ENCODE data around the gene IFIT1B. TPM values are rescaled to one million over a fixed set of nuclear protein-coding genes. Genes with fewer than 3 reads are reported as not detected.

The IFIT1B gene
- total RNA-seq, 1 experiment from 2014 or later = not detected

DNA sequence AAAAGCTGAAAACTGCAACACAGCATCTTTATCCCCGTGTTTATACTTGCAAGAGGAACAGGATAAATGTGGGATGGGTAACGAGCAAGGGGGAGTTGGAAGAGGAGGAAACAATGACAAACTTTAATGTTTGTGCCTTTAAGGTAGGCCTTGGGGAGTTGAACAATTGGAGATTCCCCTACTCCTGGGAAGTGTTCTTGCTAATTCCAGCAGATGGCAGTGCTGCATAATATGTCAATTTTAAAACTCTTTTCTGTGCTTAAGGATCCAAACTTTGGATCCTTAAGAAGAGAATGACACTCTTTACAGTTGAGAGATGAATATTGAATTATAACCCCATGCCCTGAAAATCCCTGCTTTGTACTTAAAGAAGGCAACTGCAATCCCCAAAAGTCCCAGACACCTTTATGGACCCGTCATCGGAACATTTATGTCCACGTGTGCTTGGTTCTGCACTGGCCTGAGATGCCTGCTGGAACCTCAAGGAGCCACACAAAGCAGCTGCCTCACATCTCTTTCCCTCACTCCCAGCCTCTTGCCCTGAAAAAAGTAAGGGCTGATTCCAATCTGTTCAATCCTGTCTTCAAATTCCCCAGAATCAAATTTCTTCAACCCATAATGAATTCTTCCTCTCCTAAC lies 48.5 kb downstream of the IFIT1B start:
- ATAC-seq (peak; percentile 87), DNase-seq (ENCODE audit: low read depth, low spot score) (no peak)
- POLR2A ChIA-PET = no interaction called here
- peak overlapping the region; percentile 24 for H2AFZ ChIP-seq (ENCODE audit: low read depth, low read length, poor library complexity, severe bottlenecking)
- no peak overlapping the region for H3K4me2 ChIP-seq (ENCODE audit: low read length)
- H3K4me1 ChIP-seq (ENCODE audit: control insufficient read depth in 1 of 2, insufficient read depth in 2 of 2, low read length in 2 of 2) = peaks cover 0 to 14% of the 10 kb centered on the region in 2 experiments; a peak in 2 of 4 replicates
- no peaks in the 10 kb centered on the region for H3K9me3 ChIP-seq (ENCODE audit: control insufficient read depth in 1 of 2, insufficient read depth in 1 of 2, low read depth in 1 of 2, low read length in 2 of 2)
- no TSS peak for BruUV-seq (replicated peaks)
- RAD21 ChIA-PET (ENCODE audit: low non-redundant PET in 1 of 2, low total read pairs in 2 of 2, uncharacterized antibody in 2 of 2, unreplicated experiment in 2 of 2) = no interaction called here
- no peak overlapping the region for H3K4me3 ChIP-seq (replicated peaks in 1 of 2; ENCODE audit: low read depth in 1 of 2, low read length in 2 of 2)
- no peaks in the 10 kb centered on the region for H3K27me3 ChIP-seq (ENCODE audit: insufficient read depth, low read length)
- intact Hi-C loops (cut with micrococcal nuclease) = loop anchor here (1.0 to 5.0 kb wide), 5 partner anchors 138 to 1436 kb away; no protein-coding TSS in a partner anchor
- CTCF ChIA-PET = no interaction called here
- no peak overlapping the region for H3K9ac ChIP-seq (ENCODE audit: low read length)
- H3K36me3 ChIP-seq (ENCODE audit: control insufficient read depth in 1 of 2, insufficient read depth in 2 of 2, low read length in 2 of 2) = no peaks in the 10 kb centered on the region
- H3K9me2 ChIP-seq (ENCODE audit: insufficient read depth) = no peaks in the 10 kb centered on the region
- TF ChIP-seq, protein P1, sequence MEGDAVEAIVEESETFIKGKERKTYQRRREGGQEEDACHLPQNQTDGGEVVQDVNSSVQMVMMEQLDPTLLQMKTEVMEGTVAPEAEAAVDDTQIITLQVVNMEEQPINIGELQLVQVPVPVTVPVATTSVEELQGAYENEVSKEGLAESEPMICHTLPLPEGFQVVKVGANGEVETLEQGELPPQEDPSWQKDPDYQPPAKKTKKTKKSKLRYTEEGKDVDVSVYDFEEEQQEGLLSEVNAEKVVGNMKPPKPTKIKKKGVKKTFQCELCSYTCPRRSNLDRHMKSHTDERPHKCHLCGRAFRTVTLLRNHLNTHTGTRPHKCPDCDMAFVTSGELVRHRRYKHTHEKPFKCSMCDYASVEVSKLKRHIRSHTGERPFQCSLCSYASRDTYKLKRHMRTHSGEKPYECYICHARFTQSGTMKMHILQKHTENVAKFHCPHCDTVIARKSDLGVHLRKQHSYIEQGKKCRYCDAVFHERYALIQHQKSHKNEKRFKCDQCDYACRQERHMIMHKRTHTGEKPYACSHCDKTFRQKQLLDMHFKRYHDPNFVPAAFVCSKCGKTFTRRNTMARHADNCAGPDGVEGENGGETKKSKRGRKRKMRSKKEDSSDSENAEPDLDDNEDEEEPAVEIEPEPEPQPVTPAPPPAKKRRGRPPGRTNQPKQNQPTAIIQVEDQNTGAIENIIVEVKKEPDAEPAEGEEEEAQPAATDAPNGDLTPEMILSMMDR (IDR thresholded peaks at IDR 0.05 in 2 of 3, conservative IDR thresholded peaks at IDR 0.05 in 1 of 3; ENCODE audit: borderline replicate concordance in 1 of 3, insufficient read depth in 1 of 3, low read depth in 2 of 3, low read length in 2 of 3) = peak; percentile 69 to 83 (median 80)
- no peak for TF ChIP-seq SP1 (IDR thresholded peaks at IDR 0.05; ENCODE audit: low read depth)
- TF ChIP-seq RAD21 (IDR thresholded peaks at IDR 0.05; ENCODE audit: low read depth) = peak; percentile 91
- H3K79me2 ChIP-seq (ENCODE audit: insufficient read depth, low read length) = no peaks in the 10 kb centered on the region
- H3K27ac ChIP-seq (ENCODE audit: low read depth, low read length) = no peak overlapping the region
- no peaks in the 10 kb centered on the region for H4K20me1 ChIP-seq (ENCODE audit: insufficient read depth)

DNA sequence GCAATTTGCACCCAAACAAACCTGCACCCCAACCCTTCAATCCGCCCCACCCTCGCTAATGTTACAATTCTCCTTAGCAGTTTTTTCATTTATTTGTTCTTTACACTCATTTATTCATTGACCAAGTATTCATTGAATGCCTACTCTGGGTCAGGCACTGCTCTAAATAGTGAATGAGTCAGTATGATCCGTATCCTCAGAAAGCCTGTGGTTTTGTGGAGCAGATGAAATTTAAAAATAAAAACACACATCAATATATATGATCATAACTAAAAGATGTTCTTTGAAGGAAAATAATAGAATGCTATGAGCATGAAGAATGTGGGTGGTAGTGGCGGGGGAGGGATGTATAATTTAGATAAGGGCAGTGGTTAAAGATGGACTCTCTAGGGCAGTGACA lies 49.8 kb downstream of the IFIT1B start:
- no peak for TF ChIP-seq SRF (IDR thresholded peaks at IDR 0.05; ENCODE audit: low read depth)
- TF ChIP-seq RAD21 (IDR thresholded peaks at IDR 0.05; ENCODE audit: low read depth) = no peak
- TF ChIP-seq FOSL1 (IDR thresholded peaks at IDR 0.05; ENCODE audit: low read depth) = peak; percentile 30; the same call in 1 of the 2 replicates
- TF ChIP-seq SIN3A (IDR thresholded peaks at IDR 0.05; ENCODE audit: low read depth) = no peak
- ATAC-seq (peak; percentile 49; the same call in 1 of the 2 replicates), DNase-seq (ENCODE audit: low read depth, low spot score) (no peak)
- H3K27ac ChIP-seq (ENCODE audit: low read depth, low read length) = no peak overlapping the region
- ChIA-PET CTCF (no interaction called here), POLR2A (no interaction called here), RAD21 (ENCODE audit: low non-redundant PET in 1 of 2, low total read pairs in 2 of 2, uncharacterized antibody in 2 of 2, unreplicated experiment in 2 of 2) (no interaction called here)
- intact Hi-C loops (cut with micrococcal nuclease) = loop anchor here (2.0 to 5.0 kb wide), 3 partner anchors 711 to 1435 kb away; no protein-coding TSS in a partner anchor
- H3K9ac ChIP-seq (ENCODE audit: low read length) = no peak overlapping the region
- H3K36me3 ChIP-seq (ENCODE audit: control insufficient read depth in 1 of 2, insufficient read depth in 2 of 2, low read length in 2 of 2) = no peaks in the 10 kb centered on the region
- H3K9me2 ChIP-seq (ENCODE audit: insufficient read depth) = no peaks in the 10 kb centered on the region
- peak overlapping the region; percentile 36; the same call in 1 of the 2 replicates for H3K4me2 ChIP-seq (ENCODE audit: low read length)
- H3K27me3 ChIP-seq (ENCODE audit: insufficient read depth, low read length) = no peaks in the 10 kb centered on the region
- no peak overlapping the region for H2AFZ ChIP-seq (ENCODE audit: low read depth, low read length, poor library complexity, severe bottlenecking)
- BruUV-seq (replicated peaks) = no TSS peak
- H3K4me3 ChIP-seq (replicated peaks in 1 of 2; ENCODE audit: low read depth in 1 of 2, low read length in 2 of 2) = no peak overlapping the region
- no peaks in the 10 kb centered on the region for H3K79me2 ChIP-seq (ENCODE audit: insufficient read depth, low read length)
- no peaks in the 10 kb centered on the region for H4K20me1 ChIP-seq (ENCODE audit: insufficient read depth)
- H3K4me1 ChIP-seq (ENCODE audit: control insufficient read depth in 1 of 2, insufficient read depth in 2 of 2, low read length in 2 of 2) = peaks cover 2 to 19% of the 10 kb centered on the region in 2 experiments; a peak in 2 of 4 replicates
- H3K9me3 ChIP-seq (ENCODE audit: control insufficient read depth in 1 of 2, insufficient read depth in 1 of 2, low read depth in 1 of 2, low read length in 2 of 2) = no peaks in the 10 kb centered on the region

Measured in HCT116 (cell line).